Left forelimb (tissue), 1 donor: ENCODE data around the gene UBE3A.

Source experiments
- DNase-seq: peaks from one replicate; pipeline ENCODE4 v3.0.0-alpha.2; 2018; ENCODE audit warnings: low spot score

Gene UBE3A

GRCh38 chr15:25331860-25332259 lies 107.0 kb downstream of the UBE3A start:
- DNase-seq, result no peak

GRCh38 chr15:25331404-25331803 lies 107.4 kb downstream of the UBE3A start:
- no peak for DNase-seq

GRCh38 chr15:25329696-25330095 lies 109.1 kb downstream of the UBE3A start:
- DNase-seq, result no peak

- no peak for DNase-seq
Observed at GRCh38 chr15:25327686-25328085, 111.1 kb downstream of the UBE3A start.

GRCh38 chr15:25325187-25325586 lies 113.6 kb downstream of the UBE3A start:
- DNase-seq, result no peak

GRCh38 chr15:25323420-25323819 lies 115.4 kb downstream of the UBE3A start:
- DNase-seq, result no peak

GRCh38 chr15:25287823-25288222 lies 151.0 kb downstream of the UBE3A start:
- no peak for DNase-seq
